Dendritic cell treated with granulocyte-macrophage colony-stimulating factor and Interleukin-4, amounts not matched to agents 40 ng/mL and 50 ng/mL, for 4 days (primary cell): ENCODE results near the gene ARFGEF2.

ENCODE experiments used
- H3K27ac Mint-ChIP-seq: one replicate; pipeline ENCODE4 v1.8.0; 2022; ENCODE audit warnings: mild to moderate bottlenecking, mixed read lengths
- H3K27me3 Mint-ChIP-seq: one replicate; pipeline ENCODE4 v1.8.0; 2022; ENCODE audit warnings: mild to moderate bottlenecking, mixed read lengths
- H3K36me3 Mint-ChIP-seq: one replicate; pipeline ENCODE4 v1.8.0; 2022; ENCODE audit warnings: low read depth, mixed read lengths
- H3K4me1 Mint-ChIP-seq: one replicate; pipeline ENCODE4 v1.8.0; 2022; ENCODE audit warnings: low read depth, mixed read lengths
- H3K4me3 Mint-ChIP-seq: one replicate; pipeline ENCODE4 v1.8.0; 2022; ENCODE audit warnings: mild to moderate bottlenecking, moderate library complexity, mixed read lengths
- H3K9me3 Mint-ChIP-seq: one replicate; pipeline ENCODE4 v1.8.0; 2022; ENCODE audit warnings: mixed read lengths
- intact Hi-C: fragments of 100-400 bp; cut with micrococcal nuclease; formaldehyde crosslinking; loops from one replicate; pipeline ENCODE4 v1.15.0; 2022

Gene ARFGEF2

DNA sequence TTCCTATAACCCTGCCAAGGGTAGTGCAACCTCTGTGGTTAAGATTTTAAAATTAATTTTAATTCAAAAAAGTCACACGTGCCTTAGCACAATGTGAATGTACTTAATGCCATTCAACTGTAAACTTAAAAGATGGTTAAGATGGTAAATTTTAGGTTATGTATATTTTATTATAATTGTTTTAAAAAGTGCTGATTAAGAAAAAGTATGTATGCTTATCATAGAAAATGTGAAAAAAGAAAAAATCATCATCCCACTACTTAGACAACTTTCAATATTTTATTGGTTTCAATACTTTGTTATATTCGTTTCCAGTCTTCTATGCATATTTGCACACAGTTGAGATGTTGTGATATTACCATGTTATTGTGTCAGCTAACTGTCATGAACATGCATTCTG is 18.7 kb downstream of the ARFGEF2 start:
- Mint-ChIP-seq H3K36me3 (peaks cover 56% of the 10 kb centered on the region), H3K27me3 (no peaks in the 10 kb centered on the region), H3K27ac (no peak overlapping the region), H3K4me1 (peaks cover 10% of the 10 kb centered on the region), H3K9me3 (no peaks in the 10 kb centered on the region), H3K4me3 (no peak overlapping the region)
- intact Hi-C loops: no loop called here

DNA sequence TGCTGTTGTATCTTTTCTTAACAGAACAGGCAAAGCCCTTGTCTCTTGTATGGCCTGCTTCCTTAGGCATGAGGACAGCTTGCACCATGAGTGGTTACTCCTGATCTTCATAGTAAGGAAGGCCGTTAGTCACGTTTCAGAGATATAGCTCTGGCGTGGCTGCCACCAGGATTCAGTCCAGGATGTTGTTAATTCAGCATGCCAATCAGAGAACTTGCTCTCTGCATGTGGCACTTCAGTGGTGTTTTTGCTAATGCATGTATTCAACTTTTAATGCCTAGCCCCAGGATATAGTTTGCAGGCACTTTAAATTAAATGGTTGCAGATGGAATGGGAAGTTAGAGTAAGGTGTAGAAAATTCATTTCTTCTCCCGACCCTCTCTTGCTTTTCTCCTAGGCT is 20.0 kb downstream of the ARFGEF2 start:
- H3K27me3 Mint-ChIP-seq: no peaks in the 10 kb centered on the region
- H3K4me1 Mint-ChIP-seq: peaks cover 10% of the 10 kb centered on the region
- no peak overlapping the region for H3K4me3 Mint-ChIP-seq
- H3K9me3 Mint-ChIP-seq: no peaks in the 10 kb centered on the region
- no peak overlapping the region for H3K27ac Mint-ChIP-seq
- peaks cover 67% of the 10 kb centered on the region for H3K36me3 Mint-ChIP-seq
- intact Hi-C loops: no loop called here

DNA sequence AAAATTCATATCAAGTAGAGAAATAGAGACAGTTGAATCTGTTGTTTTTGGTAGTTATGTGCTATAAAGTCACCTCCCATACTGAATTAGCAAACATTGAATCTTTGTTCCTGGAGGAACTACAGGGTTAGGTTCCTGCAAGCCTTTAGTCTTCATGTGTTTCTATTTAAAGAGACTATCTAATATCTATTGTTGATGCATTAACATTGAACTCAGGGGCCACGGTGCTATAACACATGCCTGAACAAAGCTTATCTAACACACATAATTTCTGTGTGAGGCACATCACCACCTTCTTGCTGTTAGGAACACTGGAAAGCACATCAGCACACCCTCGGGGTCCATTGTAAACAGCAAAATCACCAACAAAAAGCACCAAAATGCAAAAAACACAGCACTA is 21.2 kb downstream of the ARFGEF2 start:
- intact Hi-C loops: no loop called here
- no peak overlapping the region for H3K4me3 Mint-ChIP-seq
- H3K36me3 Mint-ChIP-seq: peaks cover 63% of the 10 kb centered on the region

DNA sequence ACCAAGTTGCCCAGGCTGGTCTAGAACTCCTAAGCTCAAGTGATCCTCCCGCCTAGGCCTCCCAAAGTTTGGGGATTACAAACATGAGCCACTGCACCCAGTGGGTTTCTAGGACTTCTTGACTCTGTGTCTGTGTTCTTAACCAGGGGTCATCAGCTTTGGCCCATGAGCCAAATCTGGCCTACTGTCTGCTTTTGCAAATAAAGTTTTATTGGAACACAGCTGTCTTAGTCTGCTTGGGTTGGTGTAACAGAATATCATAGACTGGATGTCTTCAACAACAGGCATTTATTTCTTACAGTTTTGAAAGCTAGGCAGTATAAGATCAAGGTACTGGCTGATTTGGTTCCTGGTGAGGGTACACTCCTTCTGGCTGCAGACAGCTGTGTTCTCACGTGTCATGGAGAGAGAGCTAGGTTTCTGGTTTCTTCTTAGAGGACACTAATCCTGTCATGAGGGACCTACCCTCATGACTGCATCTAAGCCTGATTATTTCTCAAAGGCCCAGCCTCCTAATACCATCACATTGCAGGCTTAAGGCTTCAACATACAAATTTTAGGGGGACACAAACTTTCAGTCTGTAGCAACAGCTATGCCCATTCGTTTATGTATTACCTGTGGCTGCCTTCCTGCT is 23.3 kb downstream of the ARFGEF2 start:
- Mint-ChIP-seq H3K36me3 (peaks cover 83% of the 10 kb centered on the region), H3K4me1 (peaks cover 4% of the 10 kb centered on the region), H3K27me3 (no peaks in the 10 kb centered on the region), H3K27ac (no peak overlapping the region), H3K4me3 (no peak overlapping the region), H3K9me3 (no peaks in the 10 kb centered on the region)
- intact Hi-C loops: no loop called here

More for the DNA sequence above, 21.2 kb downstream of the ARFGEF2 start:
- Mint-ChIP-seq H3K9me3 (no peaks in the 10 kb centered on the region), H3K4me1 (peaks cover under 1% of the 10 kb centered on the region), H3K27ac (no peak overlapping the region), H3K27me3 (no peaks in the 10 kb centered on the region)

DNA sequence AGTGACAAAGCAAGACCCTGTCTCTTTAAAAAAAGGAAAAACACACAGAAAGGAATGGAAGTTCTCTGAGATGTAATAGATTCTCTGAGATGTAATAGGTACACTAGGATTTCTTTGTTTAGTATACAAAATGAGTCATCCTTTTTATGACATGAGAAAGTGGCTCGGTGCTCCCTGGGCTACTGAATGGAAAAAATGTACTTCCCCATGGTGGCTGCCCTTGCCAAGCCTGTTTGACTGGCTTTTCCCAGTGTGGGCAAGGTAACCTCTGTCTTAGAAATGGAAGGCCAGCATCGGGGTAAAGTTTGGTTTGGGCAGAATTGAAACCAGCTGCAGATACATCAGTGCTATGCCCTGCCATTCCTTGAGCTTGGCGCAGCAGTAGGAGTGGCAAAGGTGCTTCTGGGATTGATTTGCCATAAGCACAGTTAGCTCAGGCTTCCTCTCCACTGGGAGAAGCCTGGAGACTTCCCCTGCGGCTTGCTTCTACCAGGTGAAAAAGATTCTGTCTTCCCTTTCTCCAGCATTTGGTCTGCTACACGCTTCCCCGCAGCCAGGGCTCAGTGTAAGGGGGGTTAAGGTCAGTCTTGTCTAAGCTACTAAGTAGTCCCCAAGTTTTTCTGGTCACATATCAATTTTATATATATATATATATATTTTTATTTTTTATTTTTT is 24.5 kb downstream of the ARFGEF2 start:
- H3K4me3 Mint-ChIP-seq: no peak overlapping the region
- intact Hi-C loops: no loop called here
- H3K36me3 Mint-ChIP-seq: peaks cover 89% of the 10 kb centered on the region
- peaks cover 4% of the 10 kb centered on the region for H3K4me1 Mint-ChIP-seq
- no peaks in the 10 kb centered on the region for H3K27me3 Mint-ChIP-seq
- H3K9me3 Mint-ChIP-seq: no peaks in the 10 kb centered on the region
- no peak overlapping the region for H3K27ac Mint-ChIP-seq

DNA sequence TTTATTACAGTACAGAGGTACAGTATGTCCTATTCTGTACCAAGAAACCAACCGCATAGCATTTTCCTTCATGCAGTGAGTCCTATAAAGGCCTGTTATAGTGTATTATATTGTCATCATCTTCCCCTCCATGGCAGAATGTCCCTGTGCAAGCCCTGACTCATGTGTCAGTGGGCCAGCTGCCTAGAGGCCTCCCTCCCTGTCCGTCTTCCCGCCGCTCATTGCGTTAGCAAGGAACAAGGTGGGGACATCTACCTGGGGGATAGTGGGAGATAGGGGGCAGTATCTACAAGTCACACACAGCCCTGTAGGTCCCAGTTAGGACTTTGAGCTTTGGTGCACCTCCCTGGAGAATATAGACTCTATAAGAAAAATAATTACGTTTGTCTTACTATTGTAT is 27.1 kb downstream of the ARFGEF2 start:
- intact Hi-C loops: no loop called here
- Mint-ChIP-seq H3K4me1 (peaks cover 4% of the 10 kb centered on the region), H3K4me3 (no peak overlapping the region), H3K27ac (no peak overlapping the region), H3K9me3 (no peaks in the 10 kb centered on the region), H3K36me3 (peaks cover 89% of the 10 kb centered on the region), H3K27me3 (no peaks in the 10 kb centered on the region)

DNA sequence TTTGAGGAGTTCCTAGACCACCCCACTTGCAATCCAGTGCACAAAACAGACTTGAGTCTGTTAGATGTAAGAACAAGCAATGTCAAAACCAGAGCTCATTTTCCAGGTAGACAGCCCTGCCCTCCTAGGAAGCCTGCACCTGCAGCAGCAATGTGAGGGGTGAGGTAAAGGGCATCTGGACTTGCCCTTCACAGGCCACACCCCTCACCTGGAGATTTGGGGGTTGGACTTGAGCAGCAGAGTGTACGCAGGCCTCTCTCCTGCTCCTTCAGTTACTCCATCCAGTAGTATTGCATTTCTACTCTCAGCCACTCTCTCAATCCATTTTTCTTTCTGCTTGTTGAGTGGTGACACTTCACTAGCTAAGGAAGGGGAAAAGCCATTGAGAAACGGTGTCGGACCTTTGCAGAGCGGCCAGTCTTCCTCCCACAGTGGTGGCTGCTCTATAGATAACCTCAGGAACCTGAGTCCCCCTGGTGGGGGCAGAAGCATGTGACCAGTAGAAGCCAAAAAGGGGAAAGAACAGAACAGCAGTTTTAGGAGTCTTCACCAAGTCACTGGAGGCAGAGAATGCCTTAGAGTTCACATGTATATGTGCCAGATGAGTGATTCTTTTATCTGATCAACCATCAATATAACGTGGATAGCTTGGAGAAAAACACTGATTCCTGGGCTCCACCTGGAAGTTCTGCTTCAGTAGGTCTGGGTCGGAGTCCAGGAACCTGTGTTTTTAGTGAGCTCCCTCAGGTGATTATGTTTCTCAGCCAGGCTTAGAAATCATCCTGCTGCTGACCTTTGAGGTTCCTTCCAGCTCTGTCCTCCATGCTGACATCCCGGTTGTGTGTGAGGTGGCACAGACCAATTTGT is 28.0 kb downstream of the ARFGEF2 start:
- H3K36me3 Mint-ChIP-seq: peaks cover 89% of the 10 kb centered on the region
- H3K9me3 Mint-ChIP-seq: no peaks in the 10 kb centered on the region
- no peak overlapping the region for H3K4me3 Mint-ChIP-seq
- H3K27me3 Mint-ChIP-seq: no peaks in the 10 kb centered on the region
- H3K4me1 Mint-ChIP-seq: peaks cover 4% of the 10 kb centered on the region
- no peak overlapping the region for H3K27ac Mint-ChIP-seq
- intact Hi-C loops: no loop called here

DNA sequence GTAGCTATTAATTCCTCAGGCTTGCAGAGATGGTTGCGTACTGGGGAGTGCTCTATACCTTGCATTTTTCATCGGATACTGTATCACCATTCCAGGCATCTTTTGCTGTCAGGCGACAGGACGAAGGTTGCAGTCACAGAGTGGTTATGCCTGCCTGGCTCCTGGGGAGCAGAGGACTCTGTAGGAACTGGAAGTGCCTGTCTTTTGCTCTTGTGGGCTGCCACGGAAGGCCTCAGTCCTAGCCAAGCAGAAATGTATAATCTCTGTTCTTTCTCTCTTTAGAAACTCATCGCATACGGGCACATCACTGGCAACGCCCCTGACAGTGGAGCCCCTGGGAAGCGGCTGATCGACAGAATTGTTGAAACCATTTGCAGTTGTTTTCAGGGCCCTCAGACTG is 29.5 kb downstream of the ARFGEF2 start:
- Mint-ChIP-seq H3K4me3 (no peak overlapping the region), H3K36me3 (peaks cover 89% of the 10 kb centered on the region)

DNA sequence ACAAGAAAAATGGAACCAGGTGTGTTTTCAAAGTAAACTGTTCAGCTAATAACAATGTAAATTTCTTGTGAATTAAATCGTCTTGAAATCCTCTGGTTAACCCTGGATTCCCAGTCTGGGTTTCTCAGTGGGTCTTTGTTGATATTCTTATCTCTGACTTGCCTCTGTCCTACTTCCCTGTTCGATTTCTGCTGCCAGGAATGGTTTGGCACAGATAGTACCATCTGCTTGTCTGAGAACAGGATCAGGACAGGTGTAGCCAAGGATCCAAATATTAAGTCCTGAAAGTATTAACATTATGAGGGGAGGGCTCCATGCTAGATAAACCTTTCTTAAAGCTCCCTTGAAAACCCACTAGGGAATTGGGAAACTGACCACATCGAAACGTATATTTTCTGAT is 30.1 kb downstream of the ARFGEF2 start:
- intact Hi-C loops: no loop called here
- H3K27ac Mint-ChIP-seq: no peak overlapping the region
- H3K9me3 Mint-ChIP-seq: no peaks in the 10 kb centered on the region
- no peak overlapping the region for H3K4me3 Mint-ChIP-seq
- peaks cover 4% of the 10 kb centered on the region for H3K4me1 Mint-ChIP-seq
- no peaks in the 10 kb centered on the region for H3K27me3 Mint-ChIP-seq
- peaks cover 91% of the 10 kb centered on the region for H3K36me3 Mint-ChIP-seq

More for the DNA sequence above, 29.5 kb downstream of the ARFGEF2 start:
- H3K4me1 Mint-ChIP-seq: peaks cover 4% of the 10 kb centered on the region
- no peaks in the 10 kb centered on the region for H3K9me3 Mint-ChIP-seq
- H3K27ac Mint-ChIP-seq: no peak overlapping the region
- intact Hi-C loops: no loop called here
- no peaks in the 10 kb centered on the region for H3K27me3 Mint-ChIP-seq

DNA sequence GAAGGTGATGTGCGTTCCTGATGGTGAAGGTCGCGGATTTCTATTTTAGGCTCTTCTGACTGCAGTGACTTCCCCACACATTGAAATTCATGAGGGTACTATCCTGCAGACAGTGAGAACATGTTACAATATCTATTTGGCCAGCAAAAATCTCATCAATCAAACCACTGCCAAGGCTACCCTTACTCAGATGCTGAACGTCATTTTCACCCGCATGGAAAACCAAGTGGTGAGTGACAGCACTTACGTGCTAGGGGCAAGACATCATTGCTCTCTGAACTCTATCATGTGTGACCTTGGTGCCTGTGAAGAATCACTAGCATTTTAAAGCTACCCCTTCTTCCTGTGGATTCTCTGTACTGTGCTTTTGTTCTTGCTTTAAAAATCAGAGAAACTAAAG is 31.1 kb downstream of the ARFGEF2 start:
- H3K9me3 Mint-ChIP-seq: no peaks in the 10 kb centered on the region
- peaks cover 11% of the 10 kb centered on the region for H3K4me1 Mint-ChIP-seq
- no peaks in the 10 kb centered on the region for H3K27me3 Mint-ChIP-seq
- no peak overlapping the region for H3K4me3 Mint-ChIP-seq
- intact Hi-C loops: no loop called here
- no peak overlapping the region for H3K27ac Mint-ChIP-seq
- H3K36me3 Mint-ChIP-seq: peaks cover 99% of the 10 kb centered on the region

DNA sequence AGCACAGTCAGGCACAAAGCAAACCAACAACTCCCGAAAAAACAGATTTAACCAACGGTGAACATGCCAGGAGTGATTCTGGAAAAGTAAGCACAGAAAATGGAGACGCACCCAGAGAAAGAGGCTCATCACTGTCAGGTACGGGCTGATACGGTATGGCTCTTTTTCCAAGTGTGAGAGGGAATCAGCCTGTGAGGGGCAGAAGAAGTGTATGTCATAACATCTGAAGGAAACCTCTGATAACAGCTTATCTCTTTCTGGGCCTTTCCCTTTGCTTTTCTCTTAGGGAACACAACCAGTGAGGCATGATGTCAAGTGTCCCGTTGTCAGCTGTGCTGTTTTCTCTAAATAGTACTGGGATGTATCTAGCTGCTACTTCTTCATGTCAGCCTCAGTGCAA is 32.1 kb downstream of the ARFGEF2 start:
- Mint-ChIP-seq H3K9me3 (no peaks in the 10 kb centered on the region), H3K4me1 (peaks cover 10% of the 10 kb centered on the region), H3K27me3 (no peaks in the 10 kb centered on the region), H3K27ac (no peak overlapping the region), H3K4me3 (no peak overlapping the region), H3K36me3 (peaks cover 100% of the 10 kb centered on the region)
- intact Hi-C loops: no loop called here

DNA sequence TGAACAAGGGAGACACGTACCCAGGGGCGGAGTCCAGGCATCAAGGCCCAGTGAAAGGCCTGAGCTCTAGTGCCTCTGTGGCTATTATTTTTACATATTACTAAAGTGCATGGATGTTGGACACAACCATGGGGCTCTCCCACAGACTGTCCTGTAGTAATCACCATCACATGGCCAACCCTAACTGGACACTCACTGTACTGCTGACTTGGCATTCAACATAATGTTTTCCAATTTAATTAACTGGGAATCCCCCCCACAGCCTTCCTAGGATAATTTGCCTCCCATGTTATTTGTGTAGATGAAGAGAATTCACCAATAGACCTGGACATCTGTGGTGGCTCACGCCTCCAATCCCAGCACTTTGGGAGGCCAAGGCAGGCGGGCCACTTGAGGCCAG is 34.5 kb downstream of the ARFGEF2 start:
- H3K27me3 Mint-ChIP-seq: no peaks in the 10 kb centered on the region
- no peak overlapping the region for H3K27ac Mint-ChIP-seq
- peaks cover 15% of the 10 kb centered on the region for H3K4me1 Mint-ChIP-seq
- H3K4me3 Mint-ChIP-seq: no peak overlapping the region
- intact Hi-C loops: no loop called here
- H3K36me3 Mint-ChIP-seq: peaks cover 92% of the 10 kb centered on the region
- H3K9me3 Mint-ChIP-seq: no peaks in the 10 kb centered on the region

DNA sequence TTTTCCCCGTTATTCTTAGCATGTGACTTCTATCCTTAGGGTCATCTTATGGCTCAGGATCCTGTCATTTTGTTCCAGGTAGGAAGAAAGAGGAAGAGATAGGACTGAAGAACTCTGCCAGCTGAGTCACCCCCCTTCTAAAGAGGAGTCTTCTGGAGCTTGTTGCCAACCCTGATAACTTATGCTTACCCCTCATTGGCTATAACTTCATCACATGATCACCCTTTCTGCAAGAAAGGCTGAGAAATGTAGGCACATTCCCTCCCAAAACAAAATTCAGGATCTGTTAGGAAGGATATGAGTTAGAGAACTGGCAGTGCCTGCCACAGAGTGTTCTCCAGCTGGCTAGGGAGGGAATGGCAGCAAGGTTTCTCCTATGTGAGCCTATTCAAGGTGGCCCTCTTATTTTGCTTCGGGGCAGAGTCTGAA is 35.6 kb downstream of the ARFGEF2 start:
- no peaks in the 10 kb centered on the region for H3K9me3 Mint-ChIP-seq
- peaks cover 87% of the 10 kb centered on the region for H3K36me3 Mint-ChIP-seq
- intact Hi-C loops: no loop called here
- peaks cover 15% of the 10 kb centered on the region for H3K4me1 Mint-ChIP-seq
- H3K27ac Mint-ChIP-seq: no peak overlapping the region
- no peaks in the 10 kb centered on the region for H3K27me3 Mint-ChIP-seq
- H3K4me3 Mint-ChIP-seq: no peak overlapping the region

DNA sequence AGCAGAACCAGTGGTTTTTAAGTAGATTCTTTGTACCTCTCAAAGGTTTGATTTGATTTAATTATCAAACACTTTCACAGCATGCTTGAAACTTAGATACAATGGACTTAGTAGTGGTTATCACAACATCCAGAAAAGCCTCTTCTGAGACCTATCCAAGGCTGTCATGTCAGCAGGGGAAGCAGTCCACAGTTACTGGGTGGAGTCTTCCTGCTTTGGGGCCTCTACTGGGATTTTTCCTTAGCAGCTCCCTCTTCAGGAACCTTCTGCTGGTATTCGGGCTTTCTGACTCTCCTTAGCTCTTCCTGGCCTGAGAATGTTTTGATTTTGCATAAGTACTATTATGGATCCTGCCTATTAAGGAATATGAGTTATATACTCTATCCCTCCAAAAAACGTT is 36.0 kb downstream of the ARFGEF2 start:
- peaks cover 16% of the 10 kb centered on the region for H3K4me1 Mint-ChIP-seq
- no peaks in the 10 kb centered on the region for H3K27me3 Mint-ChIP-seq
- no peak overlapping the region for H3K27ac Mint-ChIP-seq
- no peak overlapping the region for H3K4me3 Mint-ChIP-seq
- peaks cover 83% of the 10 kb centered on the region for H3K36me3 Mint-ChIP-seq
- H3K9me3 Mint-ChIP-seq: no peaks in the 10 kb centered on the region
- intact Hi-C loops: no loop called here
